HEK293 (cell line): ENCODE measurements around the gene PSPC1.

Experiments used
- CTCF ChIP-seq: fragments of 450-650 bp; formaldehyde crosslinking; IDR thresholded peaks from 2 replicates; pipeline ENCODE4 v1.5.1; 2016; ENCODE audit warnings: missing biosample characterization, missing genetic modification characterization
- ZFP37 ChIP-seq: fragments of 450-650 bp; formaldehyde crosslinking; IDR thresholded peaks from 2 replicates; pipeline ENCODE4 v1.5.1; 2016; ENCODE audit warnings: missing biosample characterization, missing genetic modification characterization
- ZNF280D ChIP-seq: fragments of 450-650 bp; formaldehyde crosslinking; IDR thresholded peaks from 2 replicates; pipeline ENCODE4 v1.5.1; 2016; ENCODE audit warnings: missing biosample characterization, missing genetic modification characterization
- TF ChIP-seq, protein P1 (sequence below): fragments of 450-650 bp; formaldehyde crosslinking; IDR thresholded peaks from 2 replicates; pipeline ENCODE4 v1.5.1; 2017; ENCODE audit warnings: missing biosample characterization, missing genetic modification characterization

DNA sequence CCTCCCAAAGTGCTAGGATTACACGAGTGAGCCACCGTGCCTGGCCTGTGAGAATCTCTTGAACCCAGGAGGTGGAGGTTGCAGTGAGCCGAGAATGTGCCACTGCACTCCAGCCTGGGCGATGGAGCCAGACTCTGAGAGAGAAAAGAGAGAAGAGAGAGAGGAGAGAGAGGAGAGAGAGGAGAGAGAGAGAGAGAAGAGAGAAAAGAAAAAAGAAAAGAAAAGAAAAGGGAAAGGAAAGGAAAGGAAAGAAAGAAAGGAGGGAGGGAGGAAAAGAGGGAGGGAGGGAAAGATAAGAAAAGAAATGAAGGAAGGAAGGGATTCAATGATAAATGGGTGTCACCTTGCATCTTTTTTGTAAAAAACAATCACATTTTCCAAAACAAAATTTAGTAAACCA lies 23.0 kb upstream of the PSPC1 start:
- TF ChIP-seq, protein P1, sequence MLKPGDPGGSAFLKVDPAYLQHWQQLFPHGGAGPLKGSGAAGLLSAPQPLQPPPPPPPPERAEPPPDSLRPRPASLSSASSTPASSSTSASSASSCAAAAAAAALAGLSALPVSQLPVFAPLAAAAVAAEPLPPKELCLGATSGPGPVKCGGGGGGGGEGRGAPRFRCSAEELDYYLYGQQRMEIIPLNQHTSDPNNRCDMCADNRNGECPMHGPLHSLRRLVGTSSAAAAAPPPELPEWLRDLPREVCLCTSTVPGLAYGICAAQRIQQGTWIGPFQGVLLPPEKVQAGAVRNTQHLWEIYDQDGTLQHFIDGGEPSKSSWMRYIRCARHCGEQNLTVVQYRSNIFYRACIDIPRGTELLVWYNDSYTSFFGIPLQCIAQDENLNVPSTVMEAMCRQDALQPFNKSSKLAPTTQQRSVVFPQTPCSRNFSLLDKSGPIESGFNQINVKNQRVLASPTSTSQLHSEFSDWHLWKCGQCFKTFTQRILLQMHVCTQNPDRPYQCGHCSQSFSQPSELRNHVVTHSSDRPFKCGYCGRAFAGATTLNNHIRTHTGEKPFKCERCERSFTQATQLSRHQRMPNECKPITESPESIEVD (tag by site-specific recombination): no peak
- TF ChIP-seq ZNF280D (tag by site-specific recombination) (no peak), ZFP37 (tag by site-specific recombination) (no peak), CTCF (tag by site-specific recombination) (no peak)
